HG02981 (cell line): ENCODE results near the gene INSYN2B.
A peak's percentile ranks its signal among the peaks of the same experiment; 100 is the strongest.
"Not testable (repeated sequence)": the region's sequence is repeated elsewhere in the genome, so short reads cannot be mapped to it uniquely, and the experiment has no call there.

Experiments used
- ATAC-seq: cut with Tn5 transposase; IDR thresholded peaks from one replicate; pipeline ENCODE4 v1.9.1; 2021; ENCODE audit warnings: mild to moderate bottlenecking, moderate library complexity; ENCODE audit not compliant: unreplicated experiment

INSYN2B gene

DNA sequence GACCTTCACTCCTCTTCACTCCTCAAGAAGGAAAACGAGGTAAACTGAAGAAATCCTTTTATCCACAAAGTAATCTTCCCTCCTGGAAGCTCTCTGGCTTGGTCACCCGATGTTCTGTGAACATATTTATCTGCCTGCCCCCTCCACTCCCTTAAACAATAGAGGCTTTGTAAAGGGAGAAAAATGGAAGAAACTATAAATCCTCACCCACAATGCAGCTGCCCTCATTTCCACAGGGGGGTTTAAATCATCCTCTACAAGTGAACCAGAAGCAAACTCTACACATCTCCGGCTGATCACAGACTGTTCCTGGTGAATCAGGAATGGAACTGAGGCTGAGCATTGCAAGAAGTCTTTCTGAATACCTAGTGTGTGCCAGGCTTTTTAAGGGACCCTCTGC lies 7.2 kb downstream of the INSYN2B start:
- ATAC-seq, result no peak

DNA sequence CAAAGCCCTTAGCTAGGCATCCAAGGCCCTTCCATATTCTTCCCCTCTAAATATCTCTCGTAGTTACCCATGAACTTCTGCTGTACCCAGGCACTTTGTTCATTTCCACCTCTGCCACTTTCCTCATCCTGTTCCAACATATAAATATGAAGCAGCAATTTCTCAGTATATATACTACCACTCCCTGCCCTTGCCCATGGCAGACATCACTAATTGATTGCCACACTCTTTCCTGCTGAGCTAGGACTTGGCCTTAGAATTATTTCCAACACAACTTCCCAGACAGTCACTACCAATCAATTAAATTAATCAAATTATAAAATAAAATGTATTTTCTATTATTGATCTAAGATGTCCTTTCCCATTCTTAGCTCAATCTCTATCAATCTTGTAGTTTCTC lies 8.5 kb downstream of the INSYN2B start:
- ATAC-seq, result no peak

DNA sequence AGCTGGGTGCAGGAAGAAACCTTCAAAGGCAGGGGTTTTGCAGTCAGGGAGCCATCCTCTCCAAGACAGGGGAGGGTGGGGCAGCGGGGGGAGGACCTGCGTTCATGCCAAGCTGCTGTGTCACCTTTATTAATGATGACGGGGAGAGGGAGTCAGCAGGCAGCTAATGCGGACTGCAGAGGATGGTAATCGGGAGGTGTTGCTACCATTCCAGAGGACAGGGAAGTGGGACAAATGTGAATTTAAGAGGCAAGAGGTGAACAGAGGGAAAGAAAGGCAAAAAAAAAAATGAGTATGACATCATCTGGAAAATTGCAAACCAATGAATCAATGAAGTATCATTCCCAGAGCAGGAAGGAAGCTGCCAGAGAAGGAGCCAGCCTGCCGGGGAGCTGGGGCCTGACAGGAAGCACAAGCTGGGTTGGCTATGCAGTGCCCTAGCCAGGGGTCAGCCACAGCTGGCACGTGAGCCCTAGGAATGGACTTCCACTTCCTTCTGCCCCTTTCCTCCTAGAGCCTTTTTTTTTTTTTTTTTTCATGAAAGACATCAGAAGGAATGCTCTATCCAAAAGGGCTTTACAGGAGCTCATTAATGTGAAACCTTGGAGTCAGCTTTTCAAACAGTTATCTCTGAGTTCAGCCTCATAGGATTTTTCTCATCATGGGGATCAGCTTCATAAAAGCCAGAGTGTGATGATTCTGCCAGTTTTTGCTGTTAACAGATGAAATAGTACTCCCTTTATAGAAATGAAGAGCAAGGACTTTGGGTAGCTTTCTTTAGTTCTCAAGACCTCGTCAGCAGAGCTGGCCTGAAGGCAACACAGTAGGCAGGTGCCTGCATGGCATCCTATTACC lies 9.2 kb downstream of the INSYN2B start:
- no peak for ATAC-seq

DNA sequence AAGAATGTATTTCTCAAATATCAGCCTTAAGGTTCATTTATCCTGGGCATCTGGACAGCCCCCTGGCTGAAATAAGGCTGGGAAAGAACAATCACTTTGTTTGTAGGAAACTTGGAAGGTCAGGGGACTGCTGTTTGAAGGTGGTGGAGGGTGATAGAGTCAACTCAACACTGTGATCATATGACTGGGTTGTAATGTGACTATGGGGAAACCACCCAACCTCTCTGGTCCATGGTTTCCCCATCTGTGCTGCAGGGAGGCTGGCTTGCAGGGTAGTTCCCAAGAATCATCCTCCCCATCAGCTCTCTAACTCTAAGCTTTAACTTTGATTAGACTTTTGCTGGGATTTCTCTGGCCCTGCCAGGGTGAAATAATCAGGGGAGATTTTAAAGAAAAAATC lies 10.0 kb downstream of the INSYN2B start:
- peak; percentile 74 for ATAC-seq

DNA sequence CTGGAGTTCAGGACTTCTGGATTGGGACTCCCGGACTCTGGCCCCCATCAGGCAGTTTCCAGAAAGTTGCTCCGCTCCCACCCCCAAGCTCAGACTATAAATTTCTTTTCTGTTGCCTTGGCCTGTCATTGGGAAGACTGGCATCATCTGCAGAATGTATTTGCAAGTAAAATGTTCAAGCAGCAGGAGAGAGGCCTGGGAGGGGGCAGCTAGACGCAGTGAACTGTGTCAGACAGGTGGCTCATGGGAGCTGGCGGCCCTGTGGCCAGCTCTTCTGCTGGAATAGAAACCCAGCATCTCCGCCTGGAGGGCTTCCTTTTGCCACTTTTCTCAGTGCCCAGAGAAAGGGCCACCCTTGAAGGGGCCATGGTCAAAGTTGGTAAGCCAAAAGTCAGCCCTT lies 16.0 kb downstream of the INSYN2B start:
- ATAC-seq, result no peak

DNA sequence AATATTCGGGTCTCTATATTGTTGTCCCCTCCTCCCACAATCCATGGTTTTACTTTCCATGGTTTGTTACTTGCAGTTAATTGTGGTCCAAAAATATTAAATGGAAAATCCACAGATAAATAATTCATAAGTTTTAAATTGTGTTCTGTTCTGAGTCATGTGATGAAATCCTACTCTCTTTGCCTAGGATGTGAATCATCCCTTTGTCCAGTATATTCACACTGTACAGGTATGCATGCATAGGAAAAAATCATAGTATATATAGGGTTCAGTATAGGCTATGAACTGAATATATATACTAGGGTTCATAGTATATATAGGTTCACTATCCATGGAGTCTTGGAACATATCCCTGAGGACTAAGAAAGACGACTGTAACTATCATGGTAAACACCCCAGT lies 19.6 kb downstream of the INSYN2B start:
- ATAC-seq, result no peak

DNA sequence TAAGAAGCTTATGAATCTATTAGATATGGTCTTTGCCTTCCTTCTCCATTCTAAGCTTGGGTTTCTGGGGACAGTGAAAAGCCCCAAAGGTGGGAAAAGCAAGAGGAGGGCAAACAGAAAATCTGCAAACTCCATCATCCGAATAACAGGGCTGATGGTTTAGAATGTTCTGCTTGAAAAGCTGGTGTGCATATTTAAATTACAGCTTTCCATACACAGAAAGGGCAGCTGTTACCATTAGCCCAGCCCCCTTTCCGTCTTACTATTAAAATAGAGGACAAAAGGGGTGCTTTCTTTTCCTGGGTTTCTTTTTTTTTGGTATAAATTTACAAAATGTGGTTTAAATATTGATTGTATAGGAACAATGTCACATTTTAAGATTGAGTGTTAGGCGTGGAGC lies 22.0 kb downstream of the INSYN2B start:
- no peak for ATAC-seq

DNA sequence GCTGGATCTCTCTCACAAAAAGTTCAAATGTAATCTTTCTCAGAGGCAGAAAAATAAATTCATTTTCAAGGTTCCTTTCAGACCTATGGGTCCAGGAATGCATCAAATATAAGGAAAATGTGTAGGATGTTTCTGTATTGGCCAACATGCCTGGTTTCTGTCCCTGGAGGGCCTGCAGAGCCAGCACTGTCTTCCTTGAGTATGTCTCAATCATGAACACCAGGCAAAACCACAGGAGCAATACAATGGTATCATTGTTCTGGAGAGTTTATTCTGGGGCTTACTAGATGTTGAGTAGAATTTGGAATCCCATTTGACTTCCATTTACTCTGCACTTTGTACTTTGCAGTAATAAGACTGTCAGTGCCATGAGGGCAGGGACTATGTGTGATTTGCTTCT lies 23.5 kb downstream of the INSYN2B start:
- no peak for ATAC-seq

DNA sequence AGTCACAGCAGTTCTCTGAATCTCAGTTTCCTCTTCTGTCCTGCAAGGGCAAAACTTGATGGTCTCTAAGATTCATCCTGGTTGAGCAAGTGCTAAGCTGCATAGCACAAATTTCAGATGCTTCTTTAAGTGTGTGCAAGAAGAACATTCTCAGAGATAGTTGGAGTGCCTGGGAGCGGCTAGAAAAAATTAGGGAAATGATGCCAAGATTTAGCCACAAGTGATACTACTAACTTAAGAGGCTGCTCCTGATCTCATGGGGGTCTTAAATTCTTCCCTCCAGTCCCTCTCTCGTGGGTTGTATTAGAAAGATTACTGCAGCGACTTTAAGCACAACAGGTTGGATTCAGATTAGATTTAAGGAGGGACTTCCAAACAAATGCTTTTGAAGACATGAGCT lies 24.2 kb downstream of the INSYN2B start:
- no peak for ATAC-seq

DNA sequence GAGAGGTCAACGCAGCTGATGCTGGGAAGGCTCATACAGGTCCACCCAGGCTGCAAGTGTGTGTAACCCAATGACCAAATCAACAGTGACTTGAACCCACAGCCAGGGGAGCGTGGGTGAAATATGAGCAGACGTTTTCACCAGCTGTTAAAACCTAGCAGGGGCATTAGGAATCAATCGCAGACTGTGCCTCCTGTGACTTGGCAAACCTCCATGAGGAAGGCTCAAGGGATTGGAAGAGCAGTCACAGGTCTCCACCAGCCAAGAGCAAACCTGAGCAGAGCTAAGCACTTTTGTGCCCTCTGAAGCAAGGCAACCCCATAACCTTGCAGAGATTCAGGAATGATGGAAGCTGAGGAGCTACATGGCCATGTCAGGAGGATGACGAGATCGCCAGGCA lies 25.5 kb downstream of the INSYN2B start:
- no peak for ATAC-seq

DNA sequence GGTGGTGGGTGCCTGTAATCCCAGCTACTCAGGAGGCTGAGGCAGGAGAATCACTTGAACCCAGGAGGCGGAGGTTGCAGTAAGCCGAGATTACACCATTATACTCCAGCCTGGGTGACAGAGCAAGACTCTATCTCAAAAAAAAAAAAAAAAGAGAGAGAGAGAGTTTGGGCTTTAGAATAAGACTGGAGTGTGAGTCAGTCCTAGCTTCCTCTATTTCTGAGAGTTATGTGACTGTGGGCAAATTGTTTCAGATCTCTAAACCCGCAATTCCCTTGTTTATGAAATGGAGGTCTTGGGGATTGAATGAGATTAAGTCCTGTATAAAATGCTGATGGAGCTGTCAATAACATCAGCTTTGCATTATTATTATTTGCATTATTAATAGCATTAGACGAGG lies 27.1 kb downstream of the INSYN2B start:
- ATAC-seq, result not testable (repeated sequence)

DNA sequence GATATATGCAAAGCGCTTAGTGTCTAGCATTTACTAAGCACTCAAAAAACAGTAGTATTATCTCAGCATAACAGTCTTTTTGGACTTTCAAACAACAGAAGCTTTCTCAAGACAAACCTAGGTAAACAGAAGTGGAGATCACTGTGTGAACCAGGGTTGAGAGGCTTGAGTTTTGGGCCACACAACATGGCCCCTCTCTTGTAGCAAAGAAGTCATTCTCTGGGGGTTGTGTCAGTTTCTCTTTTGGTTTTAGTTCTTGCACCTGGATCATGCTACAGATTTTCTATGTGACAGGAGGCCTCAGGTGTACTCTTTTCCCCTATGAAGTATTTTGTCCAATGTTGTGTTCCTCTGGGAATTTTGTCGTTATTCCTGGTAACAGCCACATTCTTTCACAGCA lies 30.0 kb downstream of the INSYN2B start:
- peak; percentile 43 for ATAC-seq

DNA sequence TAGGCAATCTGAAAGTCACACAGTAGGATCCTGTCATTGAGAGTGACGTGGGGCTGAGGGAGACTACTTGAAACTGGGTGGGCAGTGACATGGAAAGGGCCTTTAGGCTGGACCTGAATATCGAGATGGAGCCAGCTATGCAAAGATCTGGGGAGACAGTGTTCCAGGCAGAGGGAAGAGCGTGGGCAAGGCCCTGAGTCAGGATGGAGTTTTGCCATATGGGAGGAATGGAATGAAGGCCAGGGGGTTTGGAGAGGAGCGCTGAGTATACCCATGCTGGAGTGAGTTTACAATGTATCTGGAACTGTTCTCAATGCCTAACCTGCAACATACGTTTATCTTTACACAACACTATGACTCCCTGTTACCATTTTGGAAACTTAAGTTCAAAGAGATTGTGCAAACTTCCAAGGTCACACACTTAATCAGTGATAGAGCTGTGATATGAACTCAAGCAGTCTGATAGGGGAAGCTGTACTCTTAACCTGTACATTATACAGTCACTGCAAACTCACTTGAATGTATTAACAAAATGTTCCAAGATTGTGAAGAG lies 33.5 kb downstream of the INSYN2B start:
- ATAC-seq, result no peak

DNA sequence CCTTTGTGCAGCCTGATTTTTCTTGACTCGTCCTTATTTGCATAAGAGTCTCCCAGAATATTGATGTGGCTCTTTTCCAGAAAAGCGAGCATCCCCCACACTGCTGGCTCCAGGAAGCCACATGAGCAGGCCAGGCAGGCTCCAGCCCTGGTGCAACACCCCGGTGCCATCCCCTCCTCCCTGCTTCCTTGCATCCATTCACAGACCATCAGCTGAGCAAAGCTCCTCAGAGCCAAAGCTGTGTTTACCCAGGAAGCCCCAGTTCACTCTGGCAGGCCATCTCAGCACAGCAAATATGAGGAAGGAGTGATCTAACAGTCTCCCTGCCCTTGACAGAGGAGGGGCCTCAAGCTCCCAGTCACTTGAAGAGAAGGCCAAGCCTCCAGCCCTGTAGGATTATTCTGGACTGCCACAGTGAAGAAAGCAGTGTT lies 34.4 kb downstream of the INSYN2B start:
- no peak for ATAC-seq

DNA sequence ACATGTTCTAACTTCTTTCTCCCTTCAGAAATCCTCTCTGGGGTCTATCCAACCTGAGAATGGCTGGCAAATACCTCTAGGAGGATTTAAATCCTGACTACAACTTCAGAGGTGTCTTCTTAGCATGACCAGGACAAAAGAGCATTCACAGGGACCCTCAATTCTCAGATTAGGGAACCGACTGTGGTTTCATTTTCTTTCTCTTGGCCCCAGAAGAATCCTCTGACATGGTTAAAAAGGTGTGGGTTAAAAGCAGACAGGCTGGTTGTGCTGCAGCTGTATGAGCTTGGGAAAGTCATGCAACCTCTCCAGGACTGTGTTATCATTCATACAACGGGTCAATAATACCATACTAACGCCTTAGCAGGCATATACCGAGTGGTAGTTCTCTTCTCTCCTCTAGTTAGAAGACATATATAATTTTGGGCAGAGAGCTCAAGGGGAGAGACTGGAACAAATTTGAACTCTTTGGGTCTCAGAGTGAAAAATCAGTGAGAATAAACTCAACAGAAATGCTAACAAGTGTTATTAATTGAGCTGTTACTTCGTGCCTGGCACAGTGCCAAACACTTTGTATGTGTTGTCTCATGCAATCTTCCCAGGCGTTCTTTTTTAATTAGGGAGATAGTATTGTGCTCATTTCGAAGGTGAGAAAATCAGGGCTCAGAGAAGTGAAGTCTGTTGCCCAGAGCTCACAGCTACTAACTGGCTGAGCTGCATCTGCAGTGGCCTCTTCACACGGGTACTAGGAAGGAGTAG lies 35.2 kb downstream of the INSYN2B start:
- no peak for ATAC-seq

DNA sequence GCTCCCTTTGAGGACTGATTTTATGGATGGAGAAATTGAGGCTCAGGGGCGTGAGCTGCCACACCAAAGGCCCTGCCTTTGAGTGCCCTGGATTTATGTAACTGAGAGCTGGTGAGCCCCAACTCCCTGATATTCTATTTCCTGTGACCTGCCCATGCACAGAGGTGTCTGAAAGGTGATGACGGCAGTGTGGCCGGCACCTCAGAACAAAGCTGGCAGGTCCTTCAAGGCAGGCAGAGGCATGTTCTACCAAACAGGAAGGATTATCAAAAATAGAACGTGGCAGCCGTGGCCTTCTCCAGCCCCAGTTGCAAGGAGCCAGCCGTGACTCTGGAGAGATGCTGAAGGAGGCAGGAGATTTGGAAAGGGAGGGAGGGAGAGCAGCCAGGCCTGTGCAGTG lies 36.2 kb downstream of the INSYN2B start:
- no peak for ATAC-seq

DNA sequence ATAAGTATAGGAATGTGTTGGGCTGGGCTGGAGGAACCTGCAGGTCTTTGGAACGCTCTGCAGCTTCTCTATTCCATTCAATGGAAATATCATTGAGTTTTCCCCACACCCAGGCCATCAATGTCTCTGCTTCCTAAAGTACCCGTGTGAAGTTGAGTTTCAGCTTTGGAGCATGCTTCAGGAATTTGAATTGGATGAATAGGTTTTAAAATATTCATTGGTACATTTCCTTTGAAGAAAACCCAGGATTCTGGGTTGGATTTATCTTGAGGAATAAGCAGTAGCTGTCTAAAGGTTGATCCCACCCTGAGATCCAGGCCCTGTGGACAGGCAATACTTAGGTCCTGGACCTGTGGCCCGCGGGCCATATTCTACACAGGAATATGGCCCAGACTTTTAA lies 37.3 kb downstream of the INSYN2B start:
- no peak for ATAC-seq

DNA sequence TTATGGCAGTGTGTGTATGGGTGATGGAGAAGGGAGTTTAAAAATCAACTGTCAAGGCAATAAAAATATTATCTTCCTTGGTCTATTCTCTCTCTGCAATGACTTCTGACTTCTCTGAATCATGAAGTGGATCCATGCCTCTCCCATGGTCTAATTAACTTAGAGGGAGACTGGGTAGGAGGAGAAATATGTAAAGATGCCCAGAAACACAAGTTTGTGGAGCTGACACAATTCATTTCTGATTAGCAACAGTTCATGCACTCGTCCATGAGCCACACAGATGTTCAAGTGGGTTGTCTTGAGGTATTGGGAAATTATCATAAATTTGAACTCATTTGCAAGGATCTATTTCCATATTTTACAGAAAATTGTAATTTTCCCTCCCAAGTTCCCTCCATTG lies 38.1 kb downstream of the INSYN2B start:
- ATAC-seq, result no peak

DNA sequence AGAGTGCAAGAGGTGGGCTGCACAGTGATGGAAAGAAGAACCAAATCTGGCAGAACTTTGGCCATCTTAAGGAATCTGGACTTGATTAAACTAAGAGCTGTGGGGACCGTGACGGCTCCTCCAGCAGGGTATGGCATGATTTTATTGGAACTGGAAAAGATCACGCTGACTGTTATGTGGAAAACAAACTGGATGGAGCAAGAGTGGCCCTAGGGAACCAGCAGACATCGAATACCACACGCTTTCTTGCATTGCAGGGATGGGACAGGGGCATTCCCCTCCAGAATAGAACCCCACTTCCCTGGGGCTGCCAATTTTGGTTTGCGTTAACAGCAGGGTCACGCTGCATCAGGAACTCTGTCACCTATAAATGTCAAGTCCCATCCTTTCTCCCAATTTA lies 38.8 kb downstream of the INSYN2B start:
- no peak for ATAC-seq

DNA sequence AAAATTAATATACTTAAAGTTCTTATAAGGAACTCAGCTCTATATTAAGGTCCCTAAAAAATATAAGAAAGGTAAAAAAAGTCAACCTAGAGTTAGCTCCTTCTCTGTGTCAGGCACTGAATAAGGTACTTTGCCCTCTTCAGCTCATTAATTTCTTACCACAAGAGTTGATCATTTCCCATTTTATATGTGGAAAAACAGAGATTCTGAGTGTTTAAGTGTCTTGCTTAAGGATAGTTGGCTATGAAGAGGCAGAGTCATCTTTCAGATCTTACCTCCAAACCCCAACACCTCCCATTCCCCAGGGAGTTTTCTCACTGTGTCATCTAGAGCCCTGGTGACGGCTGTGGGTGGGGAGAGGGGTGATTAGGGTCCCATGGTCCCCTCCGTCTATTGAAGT lies 40.6 kb downstream of the INSYN2B start:
- no peak for ATAC-seq

DNA sequence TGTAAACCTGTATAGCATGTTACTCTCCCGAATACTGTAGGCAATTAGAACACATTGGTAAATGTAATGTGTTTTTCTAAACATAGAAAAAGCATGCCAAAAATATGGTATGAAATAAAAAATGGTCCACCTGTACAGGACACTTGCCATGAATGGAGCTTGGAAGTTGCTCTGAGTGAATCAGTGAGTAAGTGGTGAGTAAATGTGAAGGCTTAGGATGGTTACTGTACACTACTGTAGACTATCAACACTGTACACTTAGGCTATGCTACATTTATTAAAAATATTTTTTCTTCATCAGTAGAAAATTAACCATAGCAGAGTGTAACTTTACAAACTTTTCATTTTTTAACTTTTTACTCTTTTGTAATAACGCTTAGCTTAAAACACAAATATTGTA lies 41.9 kb downstream of the INSYN2B start:
- no peak for ATAC-seq

DNA sequence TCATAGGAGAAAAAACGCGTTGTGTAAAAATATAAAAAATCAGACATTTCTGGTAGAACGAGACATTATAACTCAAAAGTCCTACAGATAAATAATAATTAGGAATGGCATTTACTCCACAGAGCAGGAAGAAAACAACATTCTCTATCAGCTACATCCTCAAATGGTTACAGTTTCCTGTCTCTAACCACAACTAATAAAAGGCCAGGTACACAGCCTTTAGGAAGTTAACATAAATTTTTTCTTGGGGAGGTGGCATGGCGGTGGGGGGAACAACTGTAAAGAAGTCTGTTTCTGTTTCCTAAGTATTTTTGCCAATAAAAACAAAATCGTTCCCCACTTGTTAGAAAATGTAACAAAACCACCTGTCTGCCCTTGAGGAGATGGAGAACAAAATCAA lies 44.5 kb downstream of the INSYN2B start:
- no peak for ATAC-seq
